ENCODE results near the gene RICTOR.
A peak's percentile ranks its signal among the peaks of the same experiment; 100 is the strongest.

The RICTOR gene

GRCh38 chr5:38932854-38933408 lies 141.3 kb downstream of the RICTOR start:
- no peak for DNase-seq

GRCh38 chr5:38931731-38932130 lies 142.5 kb downstream of the RICTOR start:
- DNase-seq, result no peak

GRCh38 chr5:38929838-38930237 lies 144.4 kb downstream of the RICTOR start:
- no peak for DNase-seq

GRCh38 chr5:38927470-38927869 lies 146.7 kb downstream of the RICTOR start:
- no peak for DNase-seq

- DNase-seq, result no peak
Observed at GRCh38 chr5:38926121-38926520, 148.1 kb downstream of the RICTOR start.

- DNase-seq, result no peak
Observed at GRCh38 chr5:38925154-38925925, 148.9 kb downstream of the RICTOR start.

- no peak for DNase-seq
Observed at GRCh38 chr5:38923661-38924451, 150.3 kb downstream of the RICTOR start.

GRCh38 chr5:38922199-38922598 lies 152.0 kb downstream of the RICTOR start:
- peak in 2 of 5 donors; percentile 8 to 40 for DNase-seq

- DNase-seq, result no peak
Observed at GRCh38 chr5:38921174-38921573, 153.0 kb downstream of the RICTOR start.

GRCh38 chr5:38916802-38917201 lies 157.4 kb downstream of the RICTOR start:
- no peak for DNase-seq

GRCh38 chr5:38913714-38914113 lies 160.5 kb downstream of the RICTOR start:
- no peak for DNase-seq

GRCh38 chr5:38911933-38912332 lies 162.3 kb downstream of the RICTOR start:
- DNase-seq, result no peak

GRCh38 chr5:38906503-38906902 lies 167.7 kb downstream of the RICTOR start:
- no peak for DNase-seq

GRCh38 chr5:38905516-38905915 lies 168.7 kb downstream of the RICTOR start:
- DNase-seq, result no peak

- no peak for DNase-seq
Observed at GRCh38 chr5:38899936-38900335, 174.3 kb downstream of the RICTOR start.

GRCh38 chr5:38896760-38897159 lies 177.4 kb downstream of the RICTOR start:
- no peak for DNase-seq

GRCh38 chr5:38892363-38892762 lies 181.8 kb downstream of the RICTOR start:
- no peak for DNase-seq

GRCh38 chr5:38891563-38891962 lies 182.6 kb downstream of the RICTOR start:
- DNase-seq, result no peak

- DNase-seq, result no peak
Observed at GRCh38 chr5:38889424-38889823, 184.8 kb downstream of the RICTOR start.

GRCh38 chr5:38888041-38888440 lies 186.2 kb downstream of the RICTOR start:
- no peak for DNase-seq
